Upper lobe of right lung (tissue), 1 donor: Measurements from ENCODE around the gene MRGPRD. TPM values are rescaled to one million over a fixed set of nuclear protein-coding genes. Genes with fewer than 3 reads are reported as not detected.

Experiments used
- ATAC-seq: fragments of 200-7000 bp; cut with Tn5 transposase; one replicate; pipeline ENCODE4 v1.9.1; 2020; ENCODE audit warnings: mild to moderate bottlenecking, moderate library complexity
- DNase-seq: peaks from one replicate; pipeline ENCODE4 v3.0.0-alpha.2; 2020
- H3K27ac ChIP-seq: fragments of 200-600 bp; one replicate; pipeline ENCODE4 v1.8.0; 2022
- H3K27me3 ChIP-seq: fragments of 200-600 bp; one replicate; pipeline ENCODE4 v1.8.0; 2022; ENCODE audit warnings: mild to moderate bottlenecking
- H3K36me3 ChIP-seq: fragments of 200-600 bp; one replicate; pipeline ENCODE4 v1.8.0; 2022
- H3K4me1 ChIP-seq: fragments of 200-600 bp; one replicate; pipeline ENCODE4 v1.8.0; 2022
- H3K4me3 ChIP-seq: fragments of 200-600 bp; one replicate; pipeline ENCODE4 v1.8.0; 2022; ENCODE audit warnings: mild to moderate bottlenecking
- H3K9me3 ChIP-seq: fragments of 200-600 bp; one replicate; pipeline ENCODE4 v1.8.0; 2022
- intact Hi-C: fragments of 100-400 bp; cut with DNase I; formaldehyde crosslinking; loops from one replicate; pipeline ENCODE4 v1.11.0; 2022
- total RNA-seq: library from RNA; stranded (reverse); fragmentation: NEBNext Ultra II Directional; extraction: Animal tissue kit (Norgen Biotek cat#: 25700); gene quantifications from one replicate; pipeline ENCODE4 v1.2.1, GENCODE V29; 2021
- TF ChIP-seq, protein P1 (sequence below): fragments of 200-600 bp; IDR thresholded peaks from one replicate; pipeline ENCODE4 v1.8.0; 2022; ENCODE audit warnings: antibody characterized with exemption
- donor health status: DM: no; HTN: yes; CAD: no; lungs with severe emphysema.

MRGPRD gene
- total RNA-seq, 1 donor from 2014 or later: not detected

DNA sequence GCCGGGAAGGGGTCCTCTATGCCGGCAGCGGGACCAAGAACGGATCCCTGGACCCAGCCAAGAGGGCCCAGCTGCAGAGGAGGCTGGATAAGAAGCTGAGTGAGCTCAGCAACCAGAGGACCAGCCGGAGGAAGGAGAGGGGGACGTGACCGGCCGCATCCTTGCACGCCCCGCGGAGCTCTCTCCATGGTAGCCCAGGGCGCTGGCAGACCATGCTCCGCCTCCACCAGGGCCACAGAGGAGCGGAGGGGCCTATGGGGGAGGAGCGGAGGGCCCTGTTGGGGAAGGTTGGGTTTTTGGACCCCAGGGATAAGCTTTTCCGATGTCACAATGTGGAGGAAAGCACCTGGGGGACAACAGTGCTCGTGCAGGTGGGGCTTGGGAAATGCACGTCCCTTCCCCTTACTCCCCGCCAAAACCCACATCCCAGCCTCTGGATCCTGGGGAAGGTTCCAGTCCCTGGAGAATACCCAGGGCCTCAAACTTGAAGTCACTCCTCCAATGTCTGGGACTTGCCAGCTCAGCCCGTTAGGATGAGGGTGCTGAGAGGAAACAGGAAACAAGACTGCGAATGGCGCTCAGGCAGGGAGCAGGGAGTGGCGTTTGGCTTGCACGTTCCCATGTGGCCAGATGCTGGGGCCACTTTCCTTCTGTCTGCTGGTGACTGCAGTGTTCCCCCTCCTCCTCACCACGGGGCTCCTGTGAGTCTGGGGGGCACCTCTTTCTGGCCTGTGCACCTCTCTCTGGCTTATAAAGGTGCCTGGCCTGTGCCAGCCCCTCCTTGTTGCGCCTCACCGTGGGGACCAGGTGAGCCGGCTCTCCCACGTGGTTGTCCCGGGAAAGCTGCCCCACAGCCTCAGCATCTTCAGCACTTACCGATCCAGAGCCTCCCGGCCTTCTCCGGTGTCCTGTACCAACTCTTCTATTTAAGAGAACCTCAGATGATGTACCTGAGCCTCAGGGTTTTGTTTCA lies 40.9 kb downstream of the MRGPRD start:
- Histone ChIP-seq H3K27ac (no peak overlapping the region), H3K27me3 (no peaks in the 10 kb centered on the region), H3K4me3 (no peak overlapping the region), H3K4me1 (no peaks in the 10 kb centered on the region), H3K9me3 (no peaks in the 10 kb centered on the region), H3K36me3 (peaks cover 45% of the 10 kb centered on the region)
- intact Hi-C loops: no loop called here
- ATAC-seq: no peak
- TF ChIP-seq, protein P1, sequence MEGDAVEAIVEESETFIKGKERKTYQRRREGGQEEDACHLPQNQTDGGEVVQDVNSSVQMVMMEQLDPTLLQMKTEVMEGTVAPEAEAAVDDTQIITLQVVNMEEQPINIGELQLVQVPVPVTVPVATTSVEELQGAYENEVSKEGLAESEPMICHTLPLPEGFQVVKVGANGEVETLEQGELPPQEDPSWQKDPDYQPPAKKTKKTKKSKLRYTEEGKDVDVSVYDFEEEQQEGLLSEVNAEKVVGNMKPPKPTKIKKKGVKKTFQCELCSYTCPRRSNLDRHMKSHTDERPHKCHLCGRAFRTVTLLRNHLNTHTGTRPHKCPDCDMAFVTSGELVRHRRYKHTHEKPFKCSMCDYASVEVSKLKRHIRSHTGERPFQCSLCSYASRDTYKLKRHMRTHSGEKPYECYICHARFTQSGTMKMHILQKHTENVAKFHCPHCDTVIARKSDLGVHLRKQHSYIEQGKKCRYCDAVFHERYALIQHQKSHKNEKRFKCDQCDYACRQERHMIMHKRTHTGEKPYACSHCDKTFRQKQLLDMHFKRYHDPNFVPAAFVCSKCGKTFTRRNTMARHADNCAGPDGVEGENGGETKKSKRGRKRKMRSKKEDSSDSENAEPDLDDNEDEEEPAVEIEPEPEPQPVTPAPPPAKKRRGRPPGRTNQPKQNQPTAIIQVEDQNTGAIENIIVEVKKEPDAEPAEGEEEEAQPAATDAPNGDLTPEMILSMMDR: no peak
- DNase-seq: no peak

- no peak overlapping the region for H3K27ac ChIP-seq
These were observed 41.8 kb downstream of the MRGPRD start for GRCh38 chr11:68938816-68939582.

GRCh38 chr11:68938088-68938487 lies 42.7 kb downstream of the MRGPRD start:
- Histone ChIP-seq H3K4me3 (no peak overlapping the region), H3K27ac (no peak overlapping the region), H3K27me3 (no peaks in the 10 kb centered on the region), H3K9me3 (no peaks in the 10 kb centered on the region), H3K4me1 (no peaks in the 10 kb centered on the region), H3K36me3 (peaks cover 62% of the 10 kb centered on the region)
- DNase-seq: no peak
- TF ChIP-seq, protein P1: no peak
- intact Hi-C loops: no loop called here
- no peak for ATAC-seq

More at GRCh38 chr11:68938816-68939582, 41.8 kb downstream of the MRGPRD start:
- TF ChIP-seq, protein P1: no peak
- Histone ChIP-seq H3K36me3 (peaks cover 54% of the 10 kb centered on the region), H3K9me3 (no peaks in the 10 kb centered on the region), H3K4me3 (no peak overlapping the region), H3K4me1 (no peaks in the 10 kb centered on the region), H3K27me3 (no peaks in the 10 kb centered on the region)
- no peak for DNase-seq
- no peak for ATAC-seq
- intact Hi-C loops: no loop called here

DNA sequence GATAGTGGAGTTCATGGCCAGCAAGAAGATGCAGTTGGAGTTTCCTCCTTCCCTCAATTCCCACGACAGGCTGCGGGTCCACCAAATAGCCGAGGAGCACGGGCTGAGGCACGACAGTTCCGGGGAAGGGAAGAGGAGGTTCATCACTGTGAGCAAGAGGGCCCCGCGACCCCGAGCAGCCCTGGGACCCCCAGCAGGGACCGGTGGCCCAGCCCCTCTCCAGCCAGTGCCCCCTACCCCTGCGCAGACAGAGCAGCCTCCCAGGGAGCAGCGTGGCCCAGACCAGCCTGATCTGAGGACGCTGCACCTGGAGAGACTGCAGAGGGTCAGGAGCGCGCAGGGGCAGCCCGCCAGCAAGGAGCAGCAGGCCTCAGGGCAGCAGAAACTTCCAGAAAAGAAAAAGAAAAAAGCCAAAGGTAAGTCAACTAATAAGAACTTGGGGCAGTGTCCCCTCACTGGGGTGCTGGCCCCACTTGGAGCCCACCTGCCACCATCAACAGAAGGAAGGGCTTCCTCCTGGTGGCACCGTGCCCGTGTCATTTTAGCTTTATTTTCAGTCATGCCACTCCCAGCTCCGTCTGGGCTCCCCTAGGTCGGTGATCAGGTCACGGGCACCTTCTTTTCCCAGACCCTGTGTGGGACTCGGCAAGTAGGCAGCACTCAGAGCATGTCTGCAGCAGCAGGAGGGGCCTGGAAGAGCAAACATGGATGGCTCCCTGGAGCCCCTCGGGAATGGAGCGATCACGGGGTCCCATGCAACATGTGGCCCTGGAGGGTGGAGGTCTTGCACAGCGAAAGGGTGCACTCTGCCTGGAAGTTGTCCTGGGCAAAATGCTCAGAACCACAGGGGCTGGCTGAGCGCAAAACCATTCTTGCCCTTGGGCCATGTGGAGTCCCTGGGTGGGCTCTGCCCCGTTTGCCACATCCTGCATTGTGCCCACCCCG lies 43.8 kb downstream of the MRGPRD start:
- TF ChIP-seq, protein P1: no peak
- DNase-seq (no peak), ATAC-seq (no peak)
- H3K27me3 ChIP-seq: no peaks in the 10 kb centered on the region
- no peak overlapping the region for H3K27ac ChIP-seq
- no peaks in the 10 kb centered on the region for H3K9me3 ChIP-seq
- intact Hi-C loops: no loop called here
- H3K36me3 ChIP-seq: peaks cover 62% of the 10 kb centered on the region
- H3K4me3 ChIP-seq: no peak overlapping the region
- H3K4me1 ChIP-seq: no peaks in the 10 kb centered on the region

DNA sequence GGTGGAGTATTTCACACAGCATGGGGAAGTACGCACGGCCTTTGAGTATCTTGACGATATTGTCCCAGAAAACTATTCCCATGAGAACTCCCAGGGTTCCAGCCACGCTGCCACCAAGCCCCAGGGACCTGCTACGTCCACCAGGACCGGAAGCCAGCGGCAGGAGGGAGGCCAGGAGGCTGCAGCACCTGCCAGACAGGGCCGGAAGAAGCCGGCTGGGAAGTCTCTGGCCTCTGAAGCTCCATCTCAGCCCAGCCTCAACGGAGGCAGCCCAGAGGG lies 44.5 kb downstream of the MRGPRD start:
- peaks cover 64% of the 10 kb centered on the region for H3K36me3 ChIP-seq
- H3K27me3 ChIP-seq: no peaks in the 10 kb centered on the region
- ATAC-seq (no peak), DNase-seq (no peak)
- no peak overlapping the region for H3K4me3 ChIP-seq
- intact Hi-C loops: no loop called here
- TF ChIP-seq, protein P1: no peak
- no peak overlapping the region for H3K27ac ChIP-seq
- no peaks in the 10 kb centered on the region for H3K4me1 ChIP-seq
- H3K9me3 ChIP-seq: no peaks in the 10 kb centered on the region
